ENCODE data around the gene PPP4R2. TPM values are rescaled to one million over a fixed set of nuclear protein-coding genes. Genes with fewer than 3 reads are reported as not detected.
A peak's percentile ranks its signal among the peaks of the same experiment; 100 is the strongest.

PPP4R2 gene
- total and polyA plus RNA-seq, 2 experiments from 2014 or later = 51.0 to 91.4 TPM

DNA sequence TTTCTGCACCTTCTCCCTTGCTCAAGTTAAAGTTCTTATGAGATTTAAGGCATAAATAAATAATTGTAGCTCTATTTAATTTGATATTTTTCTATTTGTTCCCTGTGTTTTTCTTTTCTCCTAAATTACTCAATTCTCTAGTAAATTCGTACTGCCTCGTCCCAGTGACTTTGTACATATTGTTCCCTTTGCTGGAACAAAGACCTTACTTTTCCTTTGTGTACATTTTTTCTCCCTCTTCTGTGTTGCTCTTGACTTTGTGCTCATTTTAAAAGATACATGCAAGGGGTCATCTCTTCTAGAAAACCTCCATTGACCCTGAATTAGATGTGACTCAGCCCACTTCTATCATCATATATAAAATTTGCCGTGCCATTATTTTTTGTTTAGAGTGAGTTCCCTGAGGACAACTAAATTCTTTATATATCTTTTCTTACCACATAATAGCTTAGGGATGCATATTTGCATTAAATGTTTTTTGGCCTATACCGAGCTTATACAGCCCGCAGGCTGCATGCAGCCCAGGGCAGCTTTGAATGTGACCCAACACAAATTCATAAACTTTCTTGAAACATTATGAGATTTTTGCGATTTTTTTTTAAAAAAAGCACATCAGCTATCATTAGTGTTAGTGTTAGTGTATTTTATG is 29.6 kb downstream of the PPP4R2 start:
- no peak for DNase-seq (ENCODE audit: low spot score)
- Histone ChIP-seq H2AFZ (no peak overlapping the region), H3K27ac (peak overlapping the region; percentile 18), H3K36me3 (replicated peaks; ENCODE audit: insufficient read depth, low read depth) (no peaks in the 10 kb centered on the region), H3K4me3 (no peak overlapping the region), H3K9me2 (replicated peaks; ENCODE audit: insufficient read depth) (no peaks in the 10 kb centered on the region), H3K9me3 (ENCODE audit: low read depth) (no peaks in the 10 kb centered on the region), H3K4me2 (peak overlapping the region; percentile 31), H3K27me3 (no peaks in the 10 kb centered on the region), H4K20me1 (ENCODE audit: insufficient read depth, poor library complexity, severe bottlenecking) (peaks cover 100% of the 10 kb centered on the region), H3K4me1 (ENCODE audit: insufficient read depth) (peaks cover 30% of the 10 kb centered on the region), H3K79me2 (no peaks in the 10 kb centered on the region)
- 74% methylated on average over 6 of the region's 6 CpGs for WGBS (ENCODE audit: low lambda C conversion rate, missing lambda C conversion rate)
- TF ChIP-seq, protein P1, sequence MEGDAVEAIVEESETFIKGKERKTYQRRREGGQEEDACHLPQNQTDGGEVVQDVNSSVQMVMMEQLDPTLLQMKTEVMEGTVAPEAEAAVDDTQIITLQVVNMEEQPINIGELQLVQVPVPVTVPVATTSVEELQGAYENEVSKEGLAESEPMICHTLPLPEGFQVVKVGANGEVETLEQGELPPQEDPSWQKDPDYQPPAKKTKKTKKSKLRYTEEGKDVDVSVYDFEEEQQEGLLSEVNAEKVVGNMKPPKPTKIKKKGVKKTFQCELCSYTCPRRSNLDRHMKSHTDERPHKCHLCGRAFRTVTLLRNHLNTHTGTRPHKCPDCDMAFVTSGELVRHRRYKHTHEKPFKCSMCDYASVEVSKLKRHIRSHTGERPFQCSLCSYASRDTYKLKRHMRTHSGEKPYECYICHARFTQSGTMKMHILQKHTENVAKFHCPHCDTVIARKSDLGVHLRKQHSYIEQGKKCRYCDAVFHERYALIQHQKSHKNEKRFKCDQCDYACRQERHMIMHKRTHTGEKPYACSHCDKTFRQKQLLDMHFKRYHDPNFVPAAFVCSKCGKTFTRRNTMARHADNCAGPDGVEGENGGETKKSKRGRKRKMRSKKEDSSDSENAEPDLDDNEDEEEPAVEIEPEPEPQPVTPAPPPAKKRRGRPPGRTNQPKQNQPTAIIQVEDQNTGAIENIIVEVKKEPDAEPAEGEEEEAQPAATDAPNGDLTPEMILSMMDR (IDR thresholded peaks at IDR 0.05; ENCODE audit: poor library complexity) = no peak
- TF ChIP-seq EZH2 (IDR thresholded peaks at IDR 0.05; ENCODE audit: borderline replicate concordance) = no peak
- no peak for TF ChIP-seq EZH2phosphoT487 (IDR thresholded peaks at IDR 0.05; ENCODE audit: low read depth, severe bottlenecking, unreplicated experiment)

DNA sequence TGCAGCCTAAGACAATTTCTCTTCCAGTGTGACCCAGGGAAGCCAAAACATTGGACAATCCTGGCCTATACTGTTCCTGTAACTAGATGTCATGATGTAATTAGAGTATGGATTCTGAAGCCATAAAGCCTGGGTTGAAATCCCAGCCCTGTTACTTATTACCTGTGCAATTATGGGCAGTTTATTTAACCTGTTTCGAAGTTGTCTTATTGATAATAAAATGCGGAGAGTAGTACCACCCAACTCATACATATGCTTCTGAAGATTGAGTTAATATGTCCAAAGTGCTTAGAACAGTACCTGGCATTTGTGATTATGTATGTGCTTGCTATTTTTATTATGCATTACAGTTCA is 30.1 kb downstream of the PPP4R2 start:
- no peak for TF ChIP-seq EZH2 (IDR thresholded peaks at IDR 0.05; ENCODE audit: borderline replicate concordance)
- TF ChIP-seq, protein P1 (IDR thresholded peaks at IDR 0.05; ENCODE audit: poor library complexity) = no peak
- no peak for TF ChIP-seq EZH2phosphoT487 (IDR thresholded peaks at IDR 0.05; ENCODE audit: low read depth, severe bottlenecking, unreplicated experiment)
- Histone ChIP-seq H3K36me3 (replicated peaks; ENCODE audit: insufficient read depth, low read depth) (no peaks in the 10 kb centered on the region), H4K20me1 (ENCODE audit: insufficient read depth, poor library complexity, severe bottlenecking) (peaks cover 100% of the 10 kb centered on the region), H3K4me1 (ENCODE audit: insufficient read depth) (peaks cover 30% of the 10 kb centered on the region), H3K27me3 (no peaks in the 10 kb centered on the region), H3K4me2 (peak overlapping the region; percentile 31), H3K9me3 (ENCODE audit: low read depth) (no peaks in the 10 kb centered on the region), H3K4me3 (no peak overlapping the region), H2AFZ (no peak overlapping the region), H3K9me2 (replicated peaks; ENCODE audit: insufficient read depth) (no peaks in the 10 kb centered on the region), H3K79me2 (no peaks in the 10 kb centered on the region), H3K27ac (peak overlapping the region; percentile 21)
- DNase-seq (ENCODE audit: low spot score) = no peak
- 77% methylated on average over 2 of the region's 2 CpGs for WGBS (ENCODE audit: low lambda C conversion rate, missing lambda C conversion rate)

DNA sequence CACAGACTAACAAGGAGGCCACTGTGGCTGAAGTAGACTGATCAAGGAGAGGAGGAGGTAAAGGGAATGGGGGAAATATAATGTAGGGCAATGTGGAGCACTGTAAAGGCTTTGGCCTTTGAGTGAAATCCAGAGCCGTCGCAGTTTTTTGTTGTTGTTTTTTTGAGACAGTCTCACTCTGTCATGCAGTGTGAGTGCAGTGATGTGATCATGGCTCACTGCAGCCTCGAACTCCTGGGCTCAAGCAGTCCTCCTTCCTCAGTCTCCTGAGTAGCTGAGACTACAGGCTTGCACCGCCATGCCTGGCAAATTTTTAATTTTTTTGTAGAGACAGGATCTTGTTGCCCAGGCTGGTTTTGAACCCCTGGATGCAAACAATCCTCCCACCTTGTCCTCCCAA is 32.2 kb downstream of the PPP4R2 start:
- H3K4me2 ChIP-seq = peak overlapping the region; percentile 27
- no peaks in the 10 kb centered on the region for H3K9me2 ChIP-seq (replicated peaks; ENCODE audit: insufficient read depth)
- 70% methylated on average over 4 of the region's 4 CpGs for WGBS (ENCODE audit: low lambda C conversion rate, missing lambda C conversion rate)
- no peak for DNase-seq (ENCODE audit: low spot score)
- H3K9me3 ChIP-seq (ENCODE audit: low read depth) = no peaks in the 10 kb centered on the region
- peaks cover 100% of the 10 kb centered on the region for H4K20me1 ChIP-seq (ENCODE audit: insufficient read depth, poor library complexity, severe bottlenecking)
- H3K79me2 ChIP-seq = no peaks in the 10 kb centered on the region
- no peaks in the 10 kb centered on the region for H3K27me3 ChIP-seq
- no peak overlapping the region for H2AFZ ChIP-seq
- TF ChIP-seq, protein P1 (IDR thresholded peaks at IDR 0.05; ENCODE audit: poor library complexity) = no peak
- no peak for TF ChIP-seq EZH2phosphoT487 (IDR thresholded peaks at IDR 0.05; ENCODE audit: low read depth, severe bottlenecking, unreplicated experiment)
- no peak for TF ChIP-seq EZH2 (IDR thresholded peaks at IDR 0.05; ENCODE audit: borderline replicate concordance)
- H3K36me3 ChIP-seq (replicated peaks; ENCODE audit: insufficient read depth, low read depth) = no peaks in the 10 kb centered on the region
- H3K27ac ChIP-seq = peak overlapping the region; percentile 39
- peaks cover 35% of the 10 kb centered on the region for H3K4me1 ChIP-seq (ENCODE audit: insufficient read depth)
- no peak overlapping the region for H3K4me3 ChIP-seq

Measured in hepatocyte (in vitro differentiated cells).